HG03354 (cell line): ENCODE measurements around the gene NBPF14.
"Not testable (repeated sequence)": the region's sequence is repeated elsewhere in the genome, so short reads cannot be mapped to it uniquely, and the experiment has no call there.

ENCODE experiments used
- ATAC-seq: cut with Tn5 transposase; IDR thresholded peaks from one replicate; pipeline ENCODE4 v1.9.1; 2021; ENCODE audit warnings: mild to moderate bottlenecking; ENCODE audit not compliant: unreplicated experiment, poor library complexity, severe bottlenecking

Gene NBPF14

GRCh38 chr1:148595911-148596310 is at the start of gene NBPF14:
NBPF14 (minus strand) TSS chr1:148596011; CDS start chr1:148595717, 294 bp downstream.
- not testable (repeated sequence) for ATAC-seq

GRCh38 chr1:148625451-148625850 is 29.6 kb upstream of the NBPF14 start:
- not testable (repeated sequence) for ATAC-seq

GRCh38 chr1:148618216-148618615 is 22.4 kb upstream of the NBPF14 start:
- not testable (repeated sequence) for ATAC-seq

- ATAC-seq, result not testable (repeated sequence)
These were observed 9.5 kb upstream of the NBPF14 start for GRCh38 chr1:148605266-148605665.

- ATAC-seq, result not testable (repeated sequence)
These were observed 451 bp downstream of the NBPF14 start for GRCh38 chr1:148595360-148595759.

GRCh38 chr1:148591098-148591497 is 4.7 kb downstream of the NBPF14 start:
- not testable (repeated sequence) for ATAC-seq

- not testable (repeated sequence) for ATAC-seq
These were observed 63.7 kb downstream of the NBPF14 start for GRCh38 chr1:148532158-148532557.

- not testable (repeated sequence) for ATAC-seq
These were observed 66.7 kb downstream of the NBPF14 start for GRCh38 chr1:148529101-148529567.

- ATAC-seq, result not testable (repeated sequence)
These were observed 67.2 kb downstream of the NBPF14 start for GRCh38 chr1:148528591-148528990.

- not testable (repeated sequence) for ATAC-seq
These were observed 69.2 kb downstream of the NBPF14 start for GRCh38 chr1:148526587-148526986.

GRCh38 chr1:148523205-148524144 is 72.3 kb downstream of the NBPF14 start:
- ATAC-seq, result peak; percentile 17

- peak; percentile 85 for ATAC-seq
These were observed 73.1 kb downstream of the NBPF14 start for GRCh38 chr1:148522561-148523204.

GRCh38 chr1:148522072-148522471 is 73.7 kb downstream of the NBPF14 start:
- peak; percentile 48 for ATAC-seq

- ATAC-seq, result not testable (repeated sequence)
These were observed 81.5 kb downstream of the NBPF14 start for GRCh38 chr1:148514310-148514709.

- ATAC-seq, result not testable (repeated sequence)
These were observed 83.1 kb downstream of the NBPF14 start for GRCh38 chr1:148512571-148513184.

GRCh38 chr1:148493933-148494332 is 101.9 kb downstream of the NBPF14 start:
- not testable (repeated sequence) for ATAC-seq

- ATAC-seq, result not testable (repeated sequence)
These were observed 112.8 kb downstream of the NBPF14 start, which contains the start of gene PPIAL4G for GRCh38 chr1:148483029-148483428. PPIAL4G (minus strand) TSS chr1:148483302; CDS start chr1:148483252, 50 bp downstream.
